HG03135 (cell line): Measurements from ENCODE around the gene POLDIP3.
"Not testable (repeated sequence)": the region's sequence is repeated elsewhere in the genome, so short reads cannot be mapped to it uniquely, and the experiment has no call there.

Source experiments
- ATAC-seq: cut with Tn5 transposase; IDR thresholded peaks from one replicate; pipeline ENCODE4 v1.9.1; 2021; ENCODE audit warnings: mild to moderate bottlenecking, moderate library complexity; ENCODE audit not compliant: unreplicated experiment

Gene POLDIP3

GRCh38 chr22:42587588-42588175 lies 27.0 kb downstream of the POLDIP3 start:
- ATAC-seq, result no peak

GRCh38 chr22:42586381-42586780 lies 28.3 kb downstream of the POLDIP3 start:
- no peak for ATAC-seq

- no peak for ATAC-seq
Measured at GRCh38 chr22:42585096-42585495, 29.6 kb downstream of the POLDIP3 start.

GRCh38 chr22:42584364-42584940 lies 30.2 kb downstream of the POLDIP3 start:
- ATAC-seq, result no peak

- ATAC-seq, result no peak
Measured at GRCh38 chr22:42582987-42583386, 31.7 kb downstream of the POLDIP3 start.

GRCh38 chr22:42581762-42582716 lies 32.6 kb downstream of the POLDIP3 start:
- ATAC-seq, result peak; percentile 54

GRCh38 chr22:42581194-42581761 lies 33.4 kb downstream of the POLDIP3 start:
- ATAC-seq, result peak; percentile 16

GRCh38 chr22:42580040-42580439 lies 34.6 kb downstream of the POLDIP3 start:
- ATAC-seq, result not testable (repeated sequence)

- ATAC-seq, result no peak
Measured at GRCh38 chr22:42577623-42578240, 37.0 kb downstream of the POLDIP3 start.

- ATAC-seq, result not testable (repeated sequence)
Measured at GRCh38 chr22:42577141-42577540, 37.5 kb downstream of the POLDIP3 start.

- ATAC-seq, result not testable (repeated sequence)
Measured at GRCh38 chr22:42575996-42576574, 38.6 kb downstream of the POLDIP3 start.

GRCh38 chr22:42574468-42574867 lies 40.2 kb downstream of the POLDIP3 start:
- not testable (repeated sequence) for ATAC-seq

GRCh38 chr22:42574046-42574445 lies 40.6 kb downstream of the POLDIP3 start:
- ATAC-seq, result not testable (repeated sequence)

- ATAC-seq, result not testable (repeated sequence)
Measured at GRCh38 chr22:42571068-42571467, 43.6 kb downstream of the POLDIP3 start.

- not testable (repeated sequence) for ATAC-seq
Measured at GRCh38 chr22:42570580-42570979, 44.1 kb downstream of the POLDIP3 start.

- ATAC-seq, result not testable (repeated sequence)
Measured at GRCh38 chr22:42567950-42568349, 46.7 kb downstream of the POLDIP3 start.

GRCh38 chr22:42565956-42566355 lies 48.7 kb downstream of the POLDIP3 start:
- no peak for ATAC-seq

- no peak for ATAC-seq
Measured at GRCh38 chr22:42564699-42565098, 50.0 kb downstream of the POLDIP3 start.

- ATAC-seq, result not testable (repeated sequence)
Measured at GRCh38 chr22:42563943-42564342, 50.7 kb downstream of the POLDIP3 start.

- ATAC-seq, result no peak
Measured at GRCh38 chr22:42562684-42563083, 52.0 kb downstream of the POLDIP3 start.
